ENCODE measurements around the gene FAM53A. TPM values are rescaled to one million over a fixed set of nuclear protein-coding genes. Genes with fewer than 3 reads are reported as not detected.
"Not testable (repeated sequence)": the region's sequence is repeated elsewhere in the genome, so short reads cannot be mapped to it uniquely, and the experiment has no call there.

FAM53A gene
- total RNA-seq, 1 donor from 2014 or later, result 1.6 TPM

- no peak for DNase-seq (ENCODE audit: low spot score)
Measured at GRCh38 chr4:1686440-1687036, 2.4 kb upstream of the FAM53A start.

DNA sequence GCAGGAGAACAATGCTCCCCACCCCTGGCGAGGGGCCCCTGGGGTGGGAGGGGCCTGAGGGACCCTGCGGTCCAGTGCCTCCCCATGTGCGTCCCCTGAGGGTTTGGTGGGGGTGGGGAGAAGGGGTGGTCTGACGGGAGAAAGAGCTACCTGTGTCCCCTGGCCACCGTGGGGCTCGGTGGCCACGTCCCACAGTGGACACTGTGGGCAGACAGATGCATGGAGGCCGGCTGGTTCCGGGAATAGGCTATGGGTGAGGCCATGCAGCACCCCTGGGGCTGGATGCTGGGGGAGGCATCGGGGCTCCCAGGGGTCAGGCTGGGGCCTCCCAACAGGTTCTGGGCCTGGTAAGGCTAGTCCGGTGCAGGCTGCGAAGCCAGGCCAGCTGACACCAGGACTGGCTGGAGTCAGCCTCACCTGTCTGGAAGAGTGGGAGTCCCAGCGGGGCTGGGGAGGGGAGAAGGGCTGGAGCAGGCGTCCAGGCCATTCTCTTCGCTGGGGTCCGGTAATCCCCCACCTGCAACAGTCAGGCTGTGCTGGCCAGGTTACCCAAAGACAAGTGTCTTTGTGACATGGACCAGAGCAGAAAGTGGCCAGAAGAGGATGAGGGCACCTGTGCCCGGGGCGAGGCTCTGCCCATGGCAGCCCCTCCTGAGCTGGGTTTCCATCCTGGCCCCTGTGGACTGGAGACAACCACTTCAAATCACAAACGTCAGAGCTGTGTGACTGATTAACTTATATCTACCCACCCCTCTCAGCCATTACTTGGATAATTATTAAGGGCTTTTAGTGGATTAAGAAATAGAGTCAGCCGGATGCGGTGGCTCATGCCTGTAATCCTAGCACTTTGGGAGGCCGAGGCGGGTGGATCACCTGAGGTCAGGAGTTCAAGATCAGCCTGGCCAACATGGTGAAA, 1.4 kb upstream of the FAM53A start:
- no peak for DNase-seq (ENCODE audit: low spot score)

- DNase-seq (ENCODE audit: low spot score), result no peak
Measured at GRCh38 chr4:1684506-1685234, 557 bp upstream of the FAM53A start.

DNA sequence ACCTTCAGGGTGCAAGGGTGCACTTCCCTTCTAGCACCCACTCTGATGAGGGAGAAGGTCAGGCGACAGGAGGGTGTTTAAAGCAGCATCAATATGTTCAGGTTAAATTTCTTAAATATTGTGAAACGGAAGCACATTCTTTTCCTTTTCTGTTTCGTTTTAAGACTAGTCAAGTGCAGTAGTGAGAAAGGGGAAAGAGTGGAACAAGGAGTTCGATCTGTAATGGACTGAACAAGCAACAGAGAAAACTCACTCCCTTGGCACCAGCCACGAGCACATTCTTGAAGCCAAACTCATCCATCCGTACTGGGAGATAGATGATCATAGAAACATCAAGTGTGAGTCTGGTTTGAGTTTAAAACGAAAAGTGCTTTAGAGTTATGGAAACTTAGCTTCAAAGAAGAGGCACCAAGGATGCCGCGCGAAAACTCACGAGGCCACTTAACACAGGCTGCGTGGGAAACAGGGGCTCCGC, 815 bp downstream of the FAM53A start:
- peak; percentile 22 for DNase-seq (ENCODE audit: low spot score)

DNA sequence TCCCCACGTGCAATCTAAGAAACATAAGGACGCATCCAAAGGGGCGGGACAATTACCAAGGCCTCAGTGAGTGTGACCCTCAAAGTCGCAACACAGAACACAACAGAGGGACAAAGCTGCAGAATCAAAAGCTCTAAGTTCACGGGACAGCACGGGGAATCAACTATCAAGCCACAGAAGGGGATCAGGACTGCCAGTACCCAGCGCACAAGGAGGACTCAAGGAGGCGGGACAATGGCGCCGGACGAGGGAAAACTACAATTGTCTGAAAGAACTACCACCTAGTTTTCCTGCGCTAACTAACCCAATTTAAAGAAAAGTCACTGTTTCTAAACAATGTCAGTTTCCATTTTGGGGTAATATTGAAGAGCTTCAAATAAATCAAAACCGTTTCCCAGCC, 1.3 kb downstream of the FAM53A start:
- DNase-seq (ENCODE audit: low spot score), result no peak

DNA sequence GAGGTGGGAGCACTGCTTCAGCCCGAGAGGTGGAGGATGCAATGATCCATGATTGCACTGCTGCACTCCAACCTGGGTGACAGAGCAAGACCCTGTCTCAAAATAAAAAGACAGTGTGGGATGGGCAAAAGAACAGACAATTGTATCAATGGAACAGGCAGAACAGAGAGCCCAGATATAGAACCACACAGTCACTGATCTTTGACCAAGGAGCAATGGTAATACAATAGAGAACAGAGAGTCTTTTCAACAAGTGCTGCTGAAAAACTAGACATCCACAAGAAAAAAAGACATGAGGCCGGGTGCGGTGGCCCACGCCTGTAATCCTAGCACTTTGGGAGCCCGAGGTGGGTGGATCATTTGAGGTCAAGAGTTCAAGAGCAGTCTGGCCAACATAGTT, 5.9 kb downstream of the FAM53A start:
- DNase-seq (ENCODE audit: low spot score), result no peak

DNA sequence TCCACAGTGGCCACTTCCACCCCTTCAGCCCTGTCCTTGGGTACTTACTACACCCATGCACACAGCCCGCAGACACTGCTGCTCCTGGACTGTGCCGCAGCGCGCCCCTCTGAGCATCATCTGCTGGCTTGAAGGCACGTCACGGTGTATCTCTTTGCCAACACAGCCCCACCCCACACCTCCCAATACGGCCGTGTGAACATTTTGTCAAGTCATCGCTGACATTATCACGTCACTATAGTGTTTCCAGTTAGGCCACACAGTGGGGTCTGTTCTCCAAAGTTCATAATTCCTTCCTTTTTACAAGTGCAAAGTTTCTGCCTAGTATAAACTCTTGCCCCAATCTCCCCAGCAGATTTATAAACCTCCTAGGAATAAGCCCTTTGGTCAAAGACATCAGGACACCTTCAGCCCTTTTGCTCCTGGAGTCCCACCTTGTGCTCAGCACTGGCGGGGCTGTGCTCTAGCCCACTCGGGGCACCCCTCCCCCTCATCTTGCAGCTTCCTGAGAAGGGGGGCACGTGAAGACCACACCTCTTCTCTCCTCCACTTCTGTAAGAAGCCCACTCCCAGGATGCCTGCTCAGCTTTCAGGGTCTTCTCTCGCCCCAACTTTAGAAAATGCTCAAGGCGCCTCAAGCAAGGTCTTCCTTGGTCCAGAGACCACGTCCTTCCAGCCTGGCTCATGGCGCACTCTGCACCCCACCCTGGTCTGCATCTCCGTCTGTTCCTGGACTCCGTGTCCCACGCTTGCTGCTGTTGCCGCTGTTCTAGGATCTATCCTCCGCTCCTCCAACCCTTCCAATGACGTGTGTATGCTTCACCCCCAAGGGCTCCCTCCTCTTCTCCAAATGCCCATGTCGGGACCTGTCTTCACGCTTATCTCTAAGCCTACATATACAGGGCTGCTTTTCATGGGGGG, 7.2 kb downstream of the FAM53A start:
- no peak for DNase-seq (ENCODE audit: low spot score)

- no peak for DNase-seq (ENCODE audit: low spot score)
Measured at GRCh38 chr4:1675802-1676137, 8.3 kb downstream of the FAM53A start.

- no peak for DNase-seq (ENCODE audit: low spot score)
Measured at GRCh38 chr4:1675136-1675801, 8.8 kb downstream of the FAM53A start.

DNA sequence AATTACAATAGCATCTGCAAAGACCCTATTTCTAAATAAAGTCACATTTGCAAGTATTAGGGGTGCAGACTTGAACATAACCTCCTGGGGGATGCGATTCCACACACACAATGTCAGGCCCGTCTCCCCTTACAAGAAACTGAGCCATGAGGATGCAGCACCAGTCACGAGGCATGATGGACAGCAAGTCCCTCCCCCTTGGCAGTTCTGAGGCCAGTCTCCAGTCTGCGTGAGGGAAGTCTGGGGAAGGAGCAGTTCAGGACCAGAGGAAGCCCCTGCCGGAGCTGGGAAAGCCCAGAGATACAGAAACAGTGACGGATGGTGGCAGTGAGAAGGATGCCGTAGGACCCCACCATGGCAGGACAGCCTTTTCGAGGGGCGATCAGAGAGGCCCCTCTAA, 9.4 kb downstream of the FAM53A start:
- no peak for DNase-seq (ENCODE audit: low spot score)

DNA sequence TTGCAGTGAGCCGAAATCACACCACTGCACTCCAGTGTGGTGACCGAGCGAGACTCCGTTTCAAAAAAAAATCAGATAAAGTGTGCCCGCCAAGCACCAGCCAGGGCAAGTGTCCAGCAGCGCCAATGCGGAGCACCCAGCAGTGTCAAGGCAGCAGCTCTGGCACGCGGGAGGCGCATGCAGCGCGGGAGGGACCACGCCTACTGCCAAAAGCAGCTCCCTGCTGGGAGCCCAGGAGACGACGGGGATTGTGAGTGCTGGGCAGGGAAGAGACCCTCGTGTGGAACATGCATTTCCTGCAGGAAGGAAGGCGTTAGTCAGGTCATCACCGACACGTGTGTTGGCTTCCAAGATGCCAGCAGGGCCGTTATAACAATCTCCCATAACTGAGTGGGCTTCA, 10.4 kb downstream of the FAM53A start:
- no peak for DNase-seq (ENCODE audit: low spot score)

GRCh38 chr4:1671011-1671410, 13.1 kb downstream of the FAM53A start:
- not testable (repeated sequence) for DNase-seq (ENCODE audit: low spot score)

DNA sequence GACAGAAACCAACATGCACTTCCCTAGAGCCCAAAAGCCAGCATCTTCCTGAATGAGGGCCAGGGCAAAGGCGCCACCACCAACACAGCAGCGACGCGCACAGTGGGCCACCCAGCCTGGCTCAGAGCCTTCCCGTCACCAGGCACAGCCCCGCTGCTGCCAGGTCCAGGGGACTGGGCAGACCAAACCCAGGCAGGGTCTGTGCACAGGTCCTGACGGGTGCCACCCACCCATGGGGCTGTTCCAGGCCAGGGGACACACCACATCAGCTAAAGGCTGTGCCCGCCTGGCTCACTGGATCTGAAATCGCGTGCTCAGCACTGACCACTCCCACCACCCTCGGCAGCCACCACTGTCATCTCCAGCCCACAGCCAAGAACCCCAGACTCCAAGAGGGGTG, 13.8 kb downstream of the FAM53A start:
- no peak for DNase-seq (ENCODE audit: low spot score)

GRCh38 chr4:1669850-1670249, 14.3 kb downstream of the FAM53A start:
- no peak for DNase-seq (ENCODE audit: low spot score)

GRCh38 chr4:1669270-1669669, 14.8 kb downstream of the FAM53A start:
- no peak for DNase-seq (ENCODE audit: low spot score)

- no peak for DNase-seq (ENCODE audit: low spot score)
Measured at GRCh38 chr4:1668488-1668840, 15.6 kb downstream of the FAM53A start.

DNA sequence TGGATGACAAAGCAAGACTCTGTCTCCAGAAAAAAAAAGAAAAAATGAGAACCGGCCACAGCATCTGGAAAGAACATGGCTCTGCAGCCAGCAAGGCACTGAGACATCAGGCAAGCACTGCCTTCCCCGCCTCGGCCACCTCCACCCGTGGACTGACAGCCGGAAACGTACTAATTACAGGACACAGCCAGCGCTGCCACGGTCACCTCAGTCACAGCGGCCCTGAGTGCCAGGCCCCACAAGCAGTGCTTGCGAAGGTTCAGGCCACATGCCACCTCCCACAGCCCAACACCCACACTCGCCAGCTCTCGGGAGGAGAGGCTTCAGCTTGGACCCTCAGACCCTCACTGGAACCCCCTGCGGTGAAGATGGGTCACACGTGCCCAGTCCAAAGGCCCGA, 16.8 kb downstream of the FAM53A start:
- no peak for DNase-seq (ENCODE audit: low spot score)

GRCh38 chr4:1666391-1666790, 17.7 kb downstream of the FAM53A start:
- no peak for DNase-seq (ENCODE audit: low spot score)

DNA sequence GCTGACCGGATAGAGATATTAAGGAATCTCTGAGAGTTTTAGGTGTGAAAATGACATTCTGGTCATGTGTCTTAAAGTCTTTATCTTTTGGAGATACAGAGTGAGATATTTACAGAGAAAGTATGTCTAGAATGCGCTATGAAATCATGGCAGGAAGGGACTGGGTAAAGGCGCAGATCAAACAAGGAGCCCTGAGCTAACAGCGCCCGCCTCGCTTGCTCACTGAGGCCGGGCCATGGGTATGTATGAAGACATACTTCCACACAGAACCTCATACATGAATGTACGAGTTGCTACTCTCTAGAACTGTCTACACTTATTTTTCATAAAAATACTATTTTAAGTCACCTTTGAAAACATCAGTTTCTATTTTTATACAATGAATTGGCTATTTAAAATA, 20.0 kb downstream of the FAM53A start:
- no peak for DNase-seq (ENCODE audit: low spot score)

- DNase-seq (ENCODE audit: low spot score), result no peak
Measured at GRCh38 chr4:1663549-1663948, 20.6 kb downstream of the FAM53A start.

- no peak for DNase-seq (ENCODE audit: low spot score)
Measured at GRCh38 chr4:1661695-1662094, 22.4 kb downstream of the FAM53A start.

All from mucosa of gallbladder (tissue), 1 donor.